Subcutaneous adipose tissue (tissue), 4 donors: ENCODE data around the gene PFKL. TPM values are rescaled to one million over a fixed set of nuclear protein-coding genes. Genes with fewer than 3 reads are reported as not detected.

ENCODE experiments used
- total RNA-seq, 4 donors: library from RNA; depleted of rRNA; stranded (reverse); fragments of >200 nt; gene quantifications; one replicate each; pipeline ENCODE4 v1.1.0, GENCODE V29; 2016
- TF ChIP-seq, protein P1 (sequence below): fragments of 450-650 bp; IDR thresholded peaks from one replicate; pipeline ENCODE4 v1.5.1; 2016; ENCODE audit warnings: low read depth, mild to moderate bottlenecking, control low read depth, antibody characterized with exemption, moderate library complexity

Gene PFKL
- total RNA-seq, 4 donors from 2014 or later: 51.0 to 177 (median 77.3) TPM

DNA sequence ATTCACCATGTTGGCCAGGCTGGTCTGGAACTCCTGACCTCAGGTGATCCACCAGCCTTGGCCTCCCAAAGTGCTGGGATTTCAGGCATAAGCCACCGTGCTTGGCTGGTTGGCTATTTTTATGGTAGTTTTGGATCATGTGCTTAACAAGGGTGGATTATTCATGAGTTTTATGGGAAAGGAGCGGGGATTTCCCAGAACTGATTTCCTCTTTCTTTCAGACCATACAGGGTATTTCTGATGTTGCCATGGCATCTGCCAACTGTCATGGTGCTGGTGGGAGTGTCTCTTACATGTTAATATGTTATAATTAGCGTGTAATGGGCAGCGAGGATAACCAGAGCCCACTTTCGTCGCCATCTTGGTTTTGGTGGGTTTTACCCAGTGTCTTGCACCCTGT lies 56.8 kb downstream of the PFKL start:
- TF ChIP-seq, protein P1, sequence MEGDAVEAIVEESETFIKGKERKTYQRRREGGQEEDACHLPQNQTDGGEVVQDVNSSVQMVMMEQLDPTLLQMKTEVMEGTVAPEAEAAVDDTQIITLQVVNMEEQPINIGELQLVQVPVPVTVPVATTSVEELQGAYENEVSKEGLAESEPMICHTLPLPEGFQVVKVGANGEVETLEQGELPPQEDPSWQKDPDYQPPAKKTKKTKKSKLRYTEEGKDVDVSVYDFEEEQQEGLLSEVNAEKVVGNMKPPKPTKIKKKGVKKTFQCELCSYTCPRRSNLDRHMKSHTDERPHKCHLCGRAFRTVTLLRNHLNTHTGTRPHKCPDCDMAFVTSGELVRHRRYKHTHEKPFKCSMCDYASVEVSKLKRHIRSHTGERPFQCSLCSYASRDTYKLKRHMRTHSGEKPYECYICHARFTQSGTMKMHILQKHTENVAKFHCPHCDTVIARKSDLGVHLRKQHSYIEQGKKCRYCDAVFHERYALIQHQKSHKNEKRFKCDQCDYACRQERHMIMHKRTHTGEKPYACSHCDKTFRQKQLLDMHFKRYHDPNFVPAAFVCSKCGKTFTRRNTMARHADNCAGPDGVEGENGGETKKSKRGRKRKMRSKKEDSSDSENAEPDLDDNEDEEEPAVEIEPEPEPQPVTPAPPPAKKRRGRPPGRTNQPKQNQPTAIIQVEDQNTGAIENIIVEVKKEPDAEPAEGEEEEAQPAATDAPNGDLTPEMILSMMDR: no peak

- TF ChIP-seq, protein P1: no peak
Observed at GRCh38 chr21:44357064-44357837, 57.4 kb downstream of the PFKL start.

DNA sequence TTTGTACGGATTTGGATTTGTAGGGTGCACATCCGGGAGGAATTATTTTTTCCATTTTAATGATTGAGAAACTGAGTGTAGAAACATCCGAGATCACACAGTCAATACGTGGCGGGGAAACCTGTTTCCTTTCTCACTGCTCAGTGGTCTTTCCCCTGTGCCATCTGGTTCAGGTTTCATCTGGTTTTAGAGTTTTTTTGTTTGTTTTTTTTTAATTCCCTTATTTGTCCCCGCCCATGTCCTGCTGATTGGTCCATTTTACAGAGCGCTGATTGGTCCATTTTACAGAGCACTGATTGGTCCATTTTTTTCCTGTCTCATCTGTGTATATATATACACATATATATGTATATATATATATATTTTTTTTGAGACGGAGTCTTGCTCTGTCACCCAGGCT lies 59.5 kb downstream of the PFKL start:
- TF ChIP-seq, protein P1: no peak

DNA sequence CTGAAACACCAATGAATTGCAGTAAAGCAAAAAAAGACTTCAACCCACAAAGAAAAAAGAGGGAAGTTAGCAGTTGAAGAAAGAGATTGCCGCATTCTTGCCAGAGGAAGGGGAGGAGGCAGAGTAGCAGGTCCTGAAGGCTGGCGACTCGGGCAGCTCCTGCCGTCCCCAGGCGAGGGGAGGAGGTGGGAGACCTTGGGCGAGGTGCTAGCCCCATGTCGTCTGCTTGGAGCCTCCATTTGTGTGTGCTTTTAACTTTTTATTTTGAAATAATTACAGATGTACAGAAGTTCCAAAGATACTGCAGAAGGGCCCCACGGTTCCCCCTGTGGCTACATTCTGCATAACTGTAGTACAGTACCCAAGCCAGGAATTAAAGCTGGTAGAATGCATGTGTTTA lies 60.3 kb downstream of the PFKL start:
- TF ChIP-seq, protein P1: no peak

DNA sequence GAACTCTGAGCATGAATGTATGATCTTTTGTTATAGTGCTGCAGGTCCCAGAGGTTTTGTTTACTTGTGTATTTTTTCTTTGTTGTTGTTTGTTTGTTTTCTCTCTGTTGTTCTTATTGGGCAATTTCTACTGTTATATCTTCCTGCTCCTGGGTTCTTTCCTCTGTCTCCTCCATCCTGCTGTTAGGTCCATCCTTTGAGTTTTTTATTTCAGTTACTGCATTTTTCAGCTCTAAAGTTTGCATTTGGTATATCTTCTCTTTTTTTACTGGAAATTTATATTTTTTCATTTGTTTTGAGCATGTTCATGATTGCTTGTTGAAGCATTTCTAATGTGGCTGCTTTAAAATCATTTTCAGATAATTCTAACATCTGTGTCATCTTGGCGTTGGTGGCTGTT lies 63.4 kb downstream of the PFKL start:
- TF ChIP-seq, protein P1: no peak

DNA sequence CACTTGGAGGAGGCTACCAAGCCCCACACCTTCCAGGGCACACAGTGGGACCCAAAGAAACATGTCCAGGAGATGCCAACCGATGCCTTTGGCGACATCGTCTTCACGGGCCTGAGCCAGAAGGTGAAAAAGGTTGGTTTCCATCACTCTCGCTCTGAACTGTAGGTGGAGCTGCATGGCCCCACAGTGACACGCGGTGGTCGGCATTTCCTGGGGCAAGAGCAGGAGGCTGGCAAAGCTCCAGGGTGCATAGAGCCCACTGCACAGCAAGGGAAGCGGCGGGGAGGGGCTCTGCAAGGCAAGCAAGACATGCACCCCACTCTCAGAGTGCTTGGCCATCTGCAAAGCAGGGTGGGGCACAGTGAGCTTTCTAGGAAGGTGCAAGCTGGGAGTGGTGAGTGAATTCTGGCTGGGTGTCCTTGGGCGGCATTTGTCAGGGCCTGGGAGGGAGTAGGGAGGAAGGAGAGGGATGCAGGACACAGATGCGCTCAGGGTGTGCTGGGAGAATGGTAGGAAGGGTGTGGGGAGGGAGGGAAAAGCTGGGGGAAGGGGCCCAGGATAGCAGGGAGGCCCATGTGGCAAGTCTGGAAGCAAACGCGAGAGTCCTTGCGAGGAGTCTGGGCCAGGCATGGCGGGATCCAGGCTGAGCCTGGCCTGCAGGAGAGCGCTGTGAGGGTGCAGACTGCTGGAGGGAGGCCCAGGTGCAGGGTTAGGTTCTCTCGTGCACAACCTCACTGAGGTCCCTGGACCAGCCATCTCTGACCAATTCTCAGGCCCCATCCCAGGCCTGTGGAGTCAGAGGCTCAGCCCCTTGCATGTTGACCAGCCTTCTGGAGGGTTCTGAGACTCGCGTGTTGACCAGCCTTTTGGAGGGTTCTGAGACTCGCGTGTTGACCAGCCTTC lies 64.5 kb downstream of the PFKL start:
- TF ChIP-seq, protein P1: no peak

DNA sequence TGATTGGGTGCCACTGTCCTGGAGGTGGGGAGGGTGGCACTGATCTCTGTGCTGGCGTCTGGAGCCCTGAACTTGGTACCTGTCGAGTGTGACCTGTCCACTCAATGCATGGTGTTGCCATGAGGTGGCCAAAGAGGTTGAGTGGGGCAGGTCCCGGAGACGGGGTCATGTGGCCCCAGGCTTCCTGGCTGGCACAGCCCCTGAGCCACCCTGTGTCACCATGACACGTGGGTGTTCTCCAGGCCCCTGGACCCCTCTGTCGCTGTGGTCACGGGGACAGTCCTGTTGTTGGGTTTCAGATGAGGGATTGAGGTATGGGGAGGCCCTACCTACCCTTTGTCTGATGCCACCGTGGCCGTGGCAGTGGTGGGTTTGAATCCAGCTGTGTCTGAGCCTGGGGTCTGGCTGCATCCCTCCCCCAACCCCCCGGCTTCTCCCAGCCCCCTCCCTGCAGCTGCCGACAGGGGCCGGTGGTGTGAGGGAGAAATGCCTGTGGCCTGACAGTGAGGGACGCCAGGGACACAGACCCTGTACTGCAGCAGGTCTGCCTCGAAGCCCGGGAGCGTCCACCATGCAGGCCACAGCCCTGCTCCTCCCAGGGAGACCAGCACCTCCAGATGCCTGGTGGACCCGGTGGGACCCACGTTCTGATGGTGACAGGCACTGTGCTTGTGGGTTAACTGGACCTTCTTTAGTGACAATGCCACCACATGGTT lies 65.6 kb downstream of the PFKL start:
- TF ChIP-seq, protein P1: no peak
